ENCODE results near the gene RPL31.

- no peak for TF ChIP-seq CTCF (IDR thresholded peaks at IDR 0.05; ENCODE audit: low read length)
- TF ChIP-seq EZH2phosphoT487 (IDR thresholded peaks at IDR 0.05; ENCODE audit: low read length), result no peak
- TF ChIP-seq EZH2 (optimal IDR thresholded peaks at IDR 0.05; ENCODE audit: low read depth, low read length), result no peak
These were observed 3.9 kb upstream of the RPL31 start for GRCh38 chr2:100998235-100998573.

Measured in MM.1S (cell line).